GM04503 (cell line): ENCODE data around the gene KLK2.

Experiments
- DNase-seq: peaks from one replicate; pipeline ENCODE4 v3.0.0-alpha.2; 2012; ENCODE audit warnings: low read depth

KLK2 gene

GRCh38 chr19:50850738-50851137 is 22.5 kb upstream of the KLK2 start:
- DNase-seq, result no peak

- no peak for DNase-seq
These were observed 21.6 kb upstream of the KLK2 start for GRCh38 chr19:50851620-50852019.

- DNase-seq, result no peak
These were observed 18.4 kb upstream of the KLK2 start, which contains the start of gene KLK3 for GRCh38 chr19:50854636-50855410. Gene KLK3 (plus strand): TSS chr19:50854915. CDS start chr19:50854956, 41 bp downstream.

- DNase-seq, result no peak
These were observed 15.9 kb upstream of the KLK2 start for GRCh38 chr19:50857366-50857765.

- DNase-seq, result no peak
These were observed 14.4 kb upstream of the KLK2 start for GRCh38 chr19:50858886-50859285.

- no peak for DNase-seq
These were observed 13.4 kb upstream of the KLK2 start for GRCh38 chr19:50859849-50860248.

GRCh38 chr19:50861010-50861409 is 12.2 kb upstream of the KLK2 start:
- no peak for DNase-seq

GRCh38 chr19:50861496-50862286 is 11.5 kb upstream of the KLK2 start:
- DNase-seq, result no peak

GRCh38 chr19:50869479-50869878 is 3.8 kb upstream of the KLK2 start:
- DNase-seq, result no peak

- DNase-seq, result no peak
These were observed 2.7 kb upstream of the KLK2 start for GRCh38 chr19:50870417-50871089.

- no peak for DNase-seq
These were observed 972 bp downstream of the KLK2 start for GRCh38 chr19:50874211-50874610.

GRCh38 chr19:50875795-50876422 is 2.7 kb downstream of the KLK2 start:
- no peak for DNase-seq

GRCh38 chr19:50876456-50876855 is 3.2 kb downstream of the KLK2 start:
- no peak for DNase-seq

GRCh38 chr19:50877338-50877737 is 4.1 kb downstream of the KLK2 start:
- DNase-seq, result no peak

- no peak for DNase-seq
These were observed 5.6 kb downstream of the KLK2 start for GRCh38 chr19:50878851-50879250.

- DNase-seq, result no peak
These were observed 7.0 kb downstream of the KLK2 start for GRCh38 chr19:50880241-50880640.

- no peak for DNase-seq
These were observed 8.9 kb downstream of the KLK2 start for GRCh38 chr19:50882188-50882587.

- DNase-seq, result no peak
These were observed 16.4 kb downstream of the KLK2 start for GRCh38 chr19:50889638-50890037.

- no peak for DNase-seq
These were observed 17.4 kb downstream of the KLK2 start for GRCh38 chr19:50890422-50891252.

GRCh38 chr19:50891253-50891625 is 18.0 kb downstream of the KLK2 start:
- no peak for DNase-seq

- DNase-seq, result no peak
These were observed 20.0 kb downstream of the KLK2 start for GRCh38 chr19:50893047-50893736.
